Measurements from ENCODE around the gene PVALB. TPM values are rescaled to one million over a fixed set of nuclear protein-coding genes. Genes with fewer than 3 reads are reported as not detected.

The PVALB gene
- total and polyA plus RNA-seq, 2 of the 4 experiments (the other 2 are of a cell fraction), result not detected

- H3K79me1 ChIP-seq (ENCODE audit: low read depth in 1 of 2, low read length in 2 of 2), result no peaks in the 10 kb centered on the region
- H3K18ac ChIP-seq (ENCODE audit: low read depth, low read length), result no peak overlapping the region
- H3K4ac ChIP-seq (ENCODE audit: low read depth, low read length), result no peak overlapping the region
- ATAC-seq (ENCODE audit: low read depth) (no peak), DNase-seq (no peak)
- in situ Hi-C loops (cut with MboI; ENCODE audit: low sequenced_read_pairs), result no loop called here
- no peaks in the 10 kb centered on the region for H3K36me3 ChIP-seq (ENCODE audit: control insufficient read depth, insufficient read depth, low read length)
- no peak overlapping the region for H4K8ac ChIP-seq (ENCODE audit: low read depth in 2 of 2, low read length in 2 of 2)
- H4K5ac ChIP-seq (ENCODE audit: low read depth, low read length), result no peak overlapping the region
- no peak overlapping the region for H3K4me2 ChIP-seq (ENCODE audit: low read depth, low read length)
- H3K27me3 ChIP-seq (ENCODE audit: control insufficient read depth, insufficient read depth, low read length), result peaks cover 69% of the 10 kb centered on the region
- H3K9ac ChIP-seq (ENCODE audit: low read depth, low read length), result no peak overlapping the region
- ChIA-PET CTCF (no interaction called here), POLR2A (ENCODE audit: unreplicated experiment) (no interaction called here)
- H4K20me1 ChIP-seq (ENCODE audit: insufficient read depth, low read length), result no peaks in the 10 kb centered on the region
- H3K23ac ChIP-seq (ENCODE audit: low read depth, low read length), result no peak overlapping the region
- no peak overlapping the region for H2BK20ac ChIP-seq (ENCODE audit: low read depth, low read length)
- no peak overlapping the region for H2BK15ac ChIP-seq (ENCODE audit: low read depth, low read length)
- no peak overlapping the region for H3K4me3 ChIP-seq (ENCODE audit: insufficient read depth, low read depth, low read length)
- H3K9me3 ChIP-seq (ENCODE audit: control insufficient read depth, insufficient read depth, low read length), result no peaks in the 10 kb centered on the region
- H2BK5ac ChIP-seq (ENCODE audit: low read depth, low read length, poor library complexity, severe bottlenecking), result no peak overlapping the region
- WGBS, 2 experiments (ENCODE audit: extremely low coverage in 2 of 2, insufficient read length in 1 of 2), result 73% methylated on average over 2 of the region's 6 CpGs; no CpG with 5 or more reads in 1 of the 2 experiments
- intact Hi-C loops (cut with micrococcal nuclease), result no loop called here
- H3K9me1 ChIP-seq (ENCODE audit: insufficient read depth, low read length), result no peaks in the 10 kb centered on the region
- no peak overlapping the region for H2AK5ac ChIP-seq (ENCODE audit: low read depth, low read length)
- no peak overlapping the region for H4K91ac ChIP-seq (ENCODE audit: insufficient read depth, low read depth, low read length)
- H2AFZ ChIP-seq (replicated peaks; ENCODE audit: low read length, poor library complexity), result no peak overlapping the region
- dilution Hi-C loops (cut with HindIII; ENCODE audit: low sequenced_read_pairs, unreplicated experiment), result no loop called here
- no peak overlapping the region for H3K56ac ChIP-seq (ENCODE audit: extremely low read depth, insufficient read depth, low read length)
- H3K14ac ChIP-seq (replicated peaks; ENCODE audit: low read depth, low read length), result no peak overlapping the region
- no TSS peak for BruUV-seq (replicated peaks)
- no peak overlapping the region for H2AK9ac ChIP-seq (replicated peaks; ENCODE audit: low read depth, low read length, poor library complexity)
- H3K4me1 ChIP-seq (ENCODE audit: control insufficient read depth, insufficient read depth, low read length), result no peaks in the 10 kb centered on the region
- no peak overlapping the region for H2BK120ac ChIP-seq (ENCODE audit: low read depth, low read length)
- H3K27ac ChIP-seq (ENCODE audit: insufficient read depth, low read length), result no peak overlapping the region
- no peak for TF ChIP-seq RAD21 (IDR thresholded peaks at IDR 0.05; ENCODE audit: low read length)
- TF ChIP-seq, protein P1, sequence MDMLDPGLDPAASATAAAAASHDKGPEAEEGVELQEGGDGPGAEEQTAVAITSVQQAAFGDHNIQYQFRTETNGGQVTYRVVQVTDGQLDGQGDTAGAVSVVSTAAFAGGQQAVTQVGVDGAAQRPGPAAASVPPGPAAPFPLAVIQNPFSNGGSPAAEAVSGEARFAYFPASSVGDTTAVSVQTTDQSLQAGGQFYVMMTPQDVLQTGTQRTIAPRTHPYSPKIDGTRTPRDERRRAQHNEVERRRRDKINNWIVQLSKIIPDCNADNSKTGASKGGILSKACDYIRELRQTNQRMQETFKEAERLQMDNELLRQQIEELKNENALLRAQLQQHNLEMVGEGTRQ (IDR thresholded peaks at IDR 0.05; ENCODE audit: low read depth, low read length), result no peak
- no peak for TF ChIP-seq CHD1 (IDR thresholded peaks at IDR 0.05; ENCODE audit: low read depth, low read length)
- TF ChIP-seq BHLHE40 (IDR thresholded peaks at IDR 0.05; ENCODE audit: low read depth, low read length), result no peak
- TF ChIP-seq RCOR1 (IDR thresholded peaks at IDR 0.05; ENCODE audit: insufficient replicate concordance, low read length), result no peak
- TF ChIP-seq CTCF (conservative IDR thresholded peaks at IDR 0.05; ENCODE audit: low read depth, low read length), result no peak
- TF ChIP-seq RFX5 (IDR thresholded peaks at IDR 0.05; ENCODE audit: low read depth, low read length), result no peak
- no peak for TF ChIP-seq POLR2A (IDR thresholded peaks at IDR 0.05; ENCODE audit: low read depth, low read length)
Observed at GRCh38 chr22:36809351-36809750, 7.5 kb downstream of the PVALB start.
